Measurements from ENCODE around the gene BEGAIN. TPM values are rescaled to one million over a fixed set of nuclear protein-coding genes. Genes with fewer than 3 reads are reported as not detected.

The BEGAIN gene
- total RNA-seq, 4 donors from 2014 or later = 9.6 to 17.0 (median 11.6) TPM

DNA sequence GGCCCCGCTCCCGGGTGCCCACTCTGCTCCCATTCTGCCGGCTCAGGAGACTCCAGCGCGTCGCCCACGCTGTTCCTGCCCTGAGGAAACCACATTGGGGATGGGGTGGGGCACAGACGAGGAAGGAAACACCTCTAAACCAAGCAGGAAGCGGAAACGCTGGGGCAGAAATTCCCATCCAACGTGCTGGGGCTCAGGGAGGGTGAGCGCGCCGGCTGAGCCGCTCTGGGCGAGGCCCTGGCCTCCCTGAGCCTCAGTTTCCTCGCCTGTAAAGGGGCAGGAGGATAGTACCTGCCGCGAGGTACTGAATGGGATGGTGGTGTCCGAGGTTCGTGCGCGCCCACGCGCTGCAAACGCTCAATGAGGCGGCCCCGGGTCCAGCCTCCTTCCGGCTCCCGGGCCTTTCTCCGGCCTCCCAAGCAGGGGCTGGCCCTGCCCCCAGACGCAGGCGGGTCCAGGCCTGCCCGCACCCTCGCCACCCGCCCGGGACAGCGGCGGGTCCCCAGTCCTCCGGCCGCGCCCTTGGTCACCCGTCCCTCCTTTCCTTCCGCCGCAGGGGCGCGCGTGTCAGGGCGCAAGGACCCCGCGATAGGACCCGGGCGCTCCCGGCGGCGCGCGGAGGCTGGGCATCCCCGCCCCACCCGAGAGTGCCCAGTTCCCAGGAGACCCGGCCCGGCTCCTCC, 673 bp downstream of the BEGAIN start:
- peak overlapping the region; percentile 30 to 64 (median 36) for H3K4me3 ChIP-seq
- peaks cover 0 to 38% of the 10 kb centered on the region in 2 donors for H3K27me3 ChIP-seq
- no peak overlapping the region for H3K27ac ChIP-seq
- no peak for DNase-seq (ENCODE audit: low spot score in 2 of 2)
- H3K4me1 ChIP-seq = peaks cover 0 to 18% (median 0%) of the 10 kb centered on the region in 4 donors
- H3K36me3 ChIP-seq = no peaks in the 10 kb centered on the region
- TF ChIP-seq EP300 (IDR thresholded peaks at IDR 0.05) (no peak), POLR2A (IDR thresholded peaks at IDR 0.05) (no peak), CTCF (IDR thresholded peaks at IDR 0.05) (no peak)
- 0 to 2% methylated on average over 28 to 30 of the region's 62 CpGs for WGBS, 2 donors
- H3K9me3 ChIP-seq = no peaks in the 10 kb centered on the region

GRCh38 chr14:100586153-100586402, 1.1 kb downstream of the BEGAIN start:
- Histone ChIP-seq H3K9me3 (no peaks in the 10 kb centered on the region), H3K4me3 (peak overlapping the region in 2 of 4 donors; percentile 30 to 64), H3K27ac (no peak overlapping the region), H3K36me3 (no peaks in the 10 kb centered on the region), H3K27me3 (peaks cover 0 to 38% of the 10 kb centered on the region in 2 donors), H3K4me1 (peaks cover 0 to 18% (median 0%) of the 10 kb centered on the region in 4 donors)
- TF ChIP-seq CTCF (IDR thresholded peaks at IDR 0.05) (no peak), POLR2A (IDR thresholded peaks at IDR 0.05) (no peak), EP300 (IDR thresholded peaks at IDR 0.05) (no peak)
- no peak for DNase-seq (ENCODE audit: low spot score in 2 of 2)
- 21 to 86% methylated on average over 1 to 8 of the region's 8 CpGs for WGBS, 2 donors

DNA sequence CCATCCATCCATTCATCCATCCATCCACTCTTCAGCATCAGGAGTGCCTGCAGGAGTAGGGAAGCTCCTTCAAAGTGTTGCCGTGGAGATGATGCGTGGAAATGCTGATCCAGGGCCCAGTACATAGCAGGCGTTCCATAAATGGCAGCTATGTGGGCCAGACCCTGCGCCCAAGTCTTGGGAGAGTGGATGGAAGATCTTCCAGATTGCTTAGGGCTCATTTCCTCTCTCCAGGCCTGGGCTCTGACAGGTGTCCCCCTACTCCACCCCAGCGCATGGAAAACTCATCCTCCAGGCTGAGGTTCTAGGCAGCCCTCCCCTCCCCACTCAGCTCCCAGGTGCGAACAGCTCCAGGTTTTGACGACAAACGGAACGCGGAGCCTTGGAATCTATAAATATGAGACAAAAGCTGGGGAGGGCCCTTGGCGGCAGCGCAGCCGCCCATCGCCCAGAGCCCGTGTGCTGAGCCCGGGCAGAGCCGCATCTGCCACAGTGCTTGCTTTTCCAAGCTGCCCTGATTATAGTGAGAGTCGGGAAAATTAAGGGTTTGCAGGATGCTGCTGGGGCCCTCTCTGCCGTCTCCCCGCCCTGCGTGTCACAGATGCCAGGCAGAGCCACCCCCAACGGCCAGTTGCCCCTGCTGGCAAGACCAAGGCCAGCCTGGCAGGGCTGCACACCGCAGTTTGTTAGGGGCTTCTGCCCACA, 1.6 kb downstream of the BEGAIN start:
- H3K9me3 ChIP-seq = no peaks in the 10 kb centered on the region
- H3K27ac ChIP-seq = no peak overlapping the region
- H3K4me1 ChIP-seq = peaks cover 0 to 18% (median 0%) of the 10 kb centered on the region in 4 donors
- TF ChIP-seq CTCF (IDR thresholded peaks at IDR 0.05) = no peak
- TF ChIP-seq EP300 (IDR thresholded peaks at IDR 0.05) = no peak
- no peak for TF ChIP-seq POLR2A (IDR thresholded peaks at IDR 0.05)
- no peak for DNase-seq (ENCODE audit: low spot score in 2 of 2)
- H3K36me3 ChIP-seq = no peaks in the 10 kb centered on the region
- WGBS, 2 donors = 93 to 94% methylated on average over 23 of the region's 23 CpGs
- H3K27me3 ChIP-seq = peaks cover 0 to 38% of the 10 kb centered on the region in 2 donors
- H3K4me3 ChIP-seq = no peak overlapping the region

DNA sequence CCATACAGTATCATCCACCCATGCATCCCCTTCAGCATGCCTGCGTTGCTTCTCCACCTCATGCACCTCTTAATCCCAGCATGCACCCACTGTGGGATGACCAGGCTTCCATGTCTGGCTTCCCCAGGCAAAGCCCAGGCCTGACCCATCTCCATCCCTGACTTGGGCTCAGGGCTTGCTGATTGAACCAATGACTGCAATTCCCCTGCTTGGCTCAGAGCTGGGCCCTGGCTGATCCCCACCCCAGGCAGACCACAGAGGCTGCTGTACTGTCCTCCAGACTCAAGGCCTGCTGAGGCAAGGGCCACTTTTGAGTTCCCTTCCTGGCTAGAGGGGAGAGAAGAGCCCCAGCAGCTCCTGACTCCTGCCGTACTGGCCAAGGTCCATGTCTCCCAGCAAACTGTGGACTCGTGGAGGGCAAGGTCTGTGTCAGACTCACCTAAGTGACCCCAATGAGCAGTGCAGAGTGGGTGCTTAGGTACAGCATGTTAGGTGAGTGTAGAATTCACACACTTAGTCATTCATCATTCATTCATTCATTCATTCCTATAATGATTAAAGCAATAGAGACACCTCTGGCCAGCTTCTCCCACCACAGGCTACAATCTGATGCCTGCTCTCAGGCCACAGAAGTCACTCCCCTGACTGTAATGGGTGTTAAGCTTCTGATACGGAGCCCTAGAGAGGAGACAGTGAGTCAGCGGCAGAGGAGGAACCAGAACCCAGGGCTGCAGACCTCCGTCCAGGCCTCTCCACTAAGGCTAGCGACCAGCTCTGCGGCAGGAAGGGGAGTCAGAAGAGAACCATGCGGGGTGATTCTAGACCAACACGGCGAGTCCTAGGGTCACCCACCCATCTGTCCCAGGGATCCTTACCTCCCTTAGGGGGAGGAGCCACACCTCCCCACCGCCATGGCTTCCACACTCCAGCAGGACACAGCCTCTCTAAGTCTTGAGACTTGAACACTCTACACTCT, 2.9 kb downstream of the BEGAIN start:
- no peaks in the 10 kb centered on the region for H3K36me3 ChIP-seq
- peaks cover 0 to 33% of the 10 kb centered on the region in 2 donors for H3K27me3 ChIP-seq
- TF ChIP-seq EP300 (IDR thresholded peaks at IDR 0.05) = no peak
- TF ChIP-seq POLR2A (IDR thresholded peaks at IDR 0.05) = no peak
- no peak for TF ChIP-seq CTCF (IDR thresholded peaks at IDR 0.05)
- H3K4me1 ChIP-seq = peaks cover 0 to 18% (median 0%) of the 10 kb centered on the region in 4 donors
- 87 to 93% methylated on average over 10 to 12 of the region's 12 CpGs for WGBS, 2 donors
- no peaks in the 10 kb centered on the region for H3K9me3 ChIP-seq
- H3K27ac ChIP-seq = no peak overlapping the region
- DNase-seq (ENCODE audit: low spot score in 2 of 2) = no peak
- H3K4me3 ChIP-seq = no peak overlapping the region
